HG03135 (cell line): Measurements from ENCODE around the gene FCGR2B.
"Not testable (repeated sequence)": the region's sequence is repeated elsewhere in the genome, so short reads cannot be mapped to it uniquely, and the experiment has no call there.

Source experiments
- ATAC-seq: cut with Tn5 transposase; IDR thresholded peaks from one replicate; pipeline ENCODE4 v1.9.1; 2021; ENCODE audit warnings: mild to moderate bottlenecking, moderate library complexity; ENCODE audit not compliant: unreplicated experiment

The FCGR2B gene

DNA sequence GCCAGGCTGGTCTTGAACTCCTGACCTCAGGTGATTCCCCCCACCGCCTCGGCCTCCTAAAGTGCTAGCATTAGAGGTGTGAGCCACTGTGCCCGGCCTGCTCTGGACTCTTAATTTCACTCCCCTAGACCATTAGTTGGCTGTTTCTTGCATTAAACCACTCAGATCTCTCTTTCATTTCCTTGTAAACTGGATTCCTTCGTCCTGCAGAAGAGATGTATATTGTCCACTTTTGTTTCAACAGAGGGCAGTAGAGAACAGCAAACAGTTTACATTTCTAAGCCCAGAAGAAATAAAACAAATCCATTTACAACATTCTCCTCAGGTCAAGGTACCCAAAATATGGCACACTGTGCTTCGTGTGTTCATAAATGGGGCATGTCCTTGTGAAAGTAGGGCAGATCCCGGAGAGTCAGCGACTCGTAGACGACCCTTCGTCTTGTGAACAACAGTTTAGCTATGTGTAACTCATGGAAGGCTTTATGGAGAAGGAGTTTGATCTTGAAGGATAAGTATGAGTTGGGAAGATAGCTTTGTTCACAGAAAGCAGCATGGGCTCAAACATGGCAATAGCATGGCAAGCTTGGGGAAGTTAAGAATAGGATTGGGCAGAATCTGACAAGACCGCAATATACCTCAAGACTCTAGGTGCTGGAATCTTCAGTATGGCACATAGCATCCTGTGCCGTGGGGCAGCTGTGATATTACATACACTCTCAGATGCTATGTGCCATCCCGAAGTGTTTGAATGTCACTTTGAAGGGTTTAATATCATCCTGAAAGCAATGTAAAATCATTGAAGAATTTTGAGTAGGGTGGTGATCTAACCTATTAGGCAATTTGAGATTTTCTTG is 15.2 kb upstream of the FCGR2B start:
- ATAC-seq: not testable (repeated sequence)

- not testable (repeated sequence) for ATAC-seq
These were observed 9.4 kb upstream of the FCGR2B start for GRCh38 chr1:161653541-161653940.

GRCh38 chr1:161653971-161654370 is 9.0 kb upstream of the FCGR2B start:
- ATAC-seq: not testable (repeated sequence)

DNA sequence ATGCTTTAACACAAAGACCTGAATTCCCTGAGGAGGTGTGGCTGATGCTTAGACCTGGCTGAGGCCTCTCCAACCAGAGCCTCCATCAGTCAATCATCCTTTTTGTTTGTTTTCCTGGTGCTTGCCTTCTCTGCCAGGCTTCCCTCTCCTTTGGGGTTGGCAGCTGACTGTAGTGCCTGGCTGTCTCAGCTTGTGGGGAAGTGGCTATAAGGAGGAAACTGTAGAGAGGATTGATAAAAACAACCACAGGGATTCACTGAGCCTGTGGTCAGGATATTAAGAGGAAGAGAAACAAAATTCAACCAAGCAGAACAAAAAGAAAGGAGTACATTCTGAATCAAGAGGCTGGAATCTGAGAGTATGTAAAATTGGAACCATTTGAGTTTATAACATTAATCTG is 4.4 kb upstream of the FCGR2B start:
- not testable (repeated sequence) for ATAC-seq

GRCh38 chr1:161661660-161662311 is 1.2 kb upstream of the FCGR2B start:
- not testable (repeated sequence) for ATAC-seq

DNA sequence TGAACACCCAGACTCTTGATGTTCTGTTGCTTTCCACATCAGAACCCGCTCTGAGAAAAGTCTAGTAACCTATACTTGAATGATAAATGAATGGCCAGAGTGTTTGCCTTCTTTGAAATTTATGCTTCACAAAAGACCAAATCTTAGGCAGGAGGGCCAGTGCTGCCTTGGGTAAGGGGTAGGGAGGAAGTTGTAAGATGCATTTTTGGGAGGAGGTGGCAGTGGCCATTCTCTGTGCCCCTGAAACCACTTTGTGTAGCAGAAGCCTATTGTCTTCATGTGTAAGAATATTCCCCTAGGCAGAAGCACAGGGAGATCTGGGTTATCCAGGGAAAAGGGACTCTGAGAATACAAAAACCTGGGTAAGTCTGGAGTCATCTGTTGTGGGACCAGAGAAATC is 626 bp downstream of the FCGR2B start:
- peak; percentile 11 for ATAC-seq

DNA sequence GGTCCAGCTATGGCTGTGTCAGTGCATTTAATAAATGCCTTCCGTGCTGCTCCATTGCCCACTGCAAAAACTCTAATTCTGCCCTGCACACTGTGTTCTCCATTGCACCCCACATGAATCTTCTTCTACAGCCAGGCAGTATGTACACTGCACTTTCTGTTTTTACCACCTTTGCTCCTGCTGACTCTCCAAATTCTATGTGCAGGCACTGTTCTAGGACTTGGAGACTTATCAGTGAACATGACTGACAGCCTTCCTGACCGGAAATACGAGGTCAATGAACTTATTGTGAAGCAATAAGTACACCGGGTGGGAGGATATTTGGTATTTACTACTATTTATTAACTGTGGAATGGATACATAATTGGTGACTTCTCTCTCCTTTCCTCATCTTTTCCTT is 1.7 kb downstream of the FCGR2B start:
- ATAC-seq: not testable (repeated sequence)

DNA sequence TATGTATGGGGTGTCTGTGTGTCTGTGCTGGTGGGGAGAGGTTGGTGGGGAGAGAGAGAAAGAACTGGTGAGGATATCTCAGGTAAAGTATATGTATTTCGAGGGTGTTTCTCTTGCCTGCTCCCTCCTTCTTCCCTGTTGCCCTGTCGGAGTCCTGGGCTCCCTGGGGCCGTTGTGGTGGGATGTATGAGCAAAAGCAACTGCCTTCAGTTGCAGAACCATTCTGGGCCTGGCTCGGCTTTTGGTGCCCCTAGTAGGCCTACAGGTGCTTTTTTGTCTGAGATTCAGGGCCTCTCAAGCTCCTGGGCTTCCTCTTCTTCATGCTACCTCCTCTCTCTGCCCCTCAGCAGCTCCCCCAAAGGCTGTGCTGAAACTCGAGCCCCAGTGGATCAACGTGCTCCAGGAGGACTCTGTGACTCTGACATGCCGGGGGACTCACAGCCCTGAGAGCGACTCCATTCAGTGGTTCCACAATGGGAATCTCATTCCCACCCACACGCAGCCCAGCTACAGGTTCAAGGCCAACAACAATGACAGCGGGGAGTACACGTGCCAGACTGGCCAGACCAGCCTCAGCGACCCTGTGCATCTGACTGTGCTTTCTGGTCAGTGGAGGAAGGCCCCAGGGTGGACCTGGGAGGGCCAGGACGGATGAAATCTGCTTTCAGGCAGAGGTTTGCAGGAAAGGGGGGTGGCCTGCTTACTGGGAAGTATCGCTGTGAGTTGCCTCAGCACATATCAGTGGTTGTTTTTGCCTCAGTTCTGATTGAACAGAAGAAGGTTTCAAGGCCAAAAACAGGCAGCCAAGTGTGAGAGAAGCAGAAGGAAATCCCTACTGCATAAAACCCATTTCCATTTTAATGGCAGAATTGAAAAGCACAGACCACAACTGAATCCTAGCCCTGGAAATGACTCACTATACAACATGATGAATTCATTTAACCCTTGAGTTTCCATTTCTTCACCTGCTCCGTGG is 8.4 kb downstream of the FCGR2B start:
- ATAC-seq: not testable (repeated sequence)

- ATAC-seq: not testable (repeated sequence)
These were observed 10.5 kb downstream of the FCGR2B start for GRCh38 chr1:161673437-161673836.

DNA sequence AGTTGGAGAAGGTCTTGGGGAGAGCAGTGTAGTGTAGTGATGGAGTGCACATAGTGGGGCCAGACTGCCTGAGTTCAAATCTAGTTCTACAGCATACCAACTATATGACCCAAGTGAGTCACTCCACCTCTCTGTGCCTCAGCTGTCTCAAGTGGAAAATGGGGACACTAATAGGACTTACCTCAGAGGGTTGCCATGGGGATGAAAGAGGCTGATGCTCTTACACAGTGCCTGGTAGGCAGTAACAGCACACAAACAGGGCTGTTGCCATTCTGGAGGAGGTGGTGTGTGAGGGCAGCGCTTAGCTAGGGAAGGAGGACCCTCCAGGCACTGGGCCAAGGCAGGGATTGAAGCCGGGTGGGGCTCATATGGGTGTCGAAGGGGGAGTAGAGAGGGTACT is 11.5 kb downstream of the FCGR2B start:
- ATAC-seq: not testable (repeated sequence)

DNA sequence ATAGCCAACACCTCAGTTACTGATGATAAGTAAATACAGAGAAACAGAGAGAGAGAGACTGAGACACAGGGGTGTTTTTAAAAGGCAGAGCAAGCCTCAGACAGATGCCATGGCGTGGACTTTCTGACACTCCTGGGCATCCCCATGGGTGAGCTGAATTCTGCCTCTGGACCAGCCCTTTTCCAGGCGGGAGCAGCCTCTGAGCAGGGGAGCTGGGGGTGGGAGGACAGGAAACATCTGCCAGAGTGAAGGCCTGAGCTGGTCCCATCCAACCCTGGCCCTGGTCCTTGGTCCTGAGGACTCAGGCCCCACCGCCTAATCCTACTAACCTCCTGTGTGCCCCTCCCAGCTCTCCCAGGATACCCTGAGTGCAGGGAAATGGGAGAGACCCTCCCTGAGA is 12.0 kb downstream of the FCGR2B start:
- not testable (repeated sequence) for ATAC-seq

DNA sequence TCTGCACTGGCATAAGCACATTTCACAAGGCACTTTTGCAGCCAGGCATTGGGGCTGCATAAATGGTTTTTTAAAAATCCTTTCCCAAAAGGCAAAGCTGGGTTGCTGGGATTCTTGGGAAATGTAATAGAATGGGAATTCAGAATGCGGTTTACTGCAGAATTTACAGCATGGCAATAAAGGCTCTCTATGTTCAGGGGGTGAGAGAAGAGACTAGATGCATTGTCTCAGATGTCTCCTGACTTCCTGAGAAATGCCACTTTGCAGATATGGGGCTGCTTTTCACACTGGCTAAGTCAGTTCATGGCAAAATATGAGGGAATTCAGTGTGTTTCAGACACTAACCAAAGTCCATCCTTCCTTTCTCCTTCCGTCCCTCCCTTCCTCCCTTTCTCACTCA is 13.5 kb downstream of the FCGR2B start:
- no peak for ATAC-seq

DNA sequence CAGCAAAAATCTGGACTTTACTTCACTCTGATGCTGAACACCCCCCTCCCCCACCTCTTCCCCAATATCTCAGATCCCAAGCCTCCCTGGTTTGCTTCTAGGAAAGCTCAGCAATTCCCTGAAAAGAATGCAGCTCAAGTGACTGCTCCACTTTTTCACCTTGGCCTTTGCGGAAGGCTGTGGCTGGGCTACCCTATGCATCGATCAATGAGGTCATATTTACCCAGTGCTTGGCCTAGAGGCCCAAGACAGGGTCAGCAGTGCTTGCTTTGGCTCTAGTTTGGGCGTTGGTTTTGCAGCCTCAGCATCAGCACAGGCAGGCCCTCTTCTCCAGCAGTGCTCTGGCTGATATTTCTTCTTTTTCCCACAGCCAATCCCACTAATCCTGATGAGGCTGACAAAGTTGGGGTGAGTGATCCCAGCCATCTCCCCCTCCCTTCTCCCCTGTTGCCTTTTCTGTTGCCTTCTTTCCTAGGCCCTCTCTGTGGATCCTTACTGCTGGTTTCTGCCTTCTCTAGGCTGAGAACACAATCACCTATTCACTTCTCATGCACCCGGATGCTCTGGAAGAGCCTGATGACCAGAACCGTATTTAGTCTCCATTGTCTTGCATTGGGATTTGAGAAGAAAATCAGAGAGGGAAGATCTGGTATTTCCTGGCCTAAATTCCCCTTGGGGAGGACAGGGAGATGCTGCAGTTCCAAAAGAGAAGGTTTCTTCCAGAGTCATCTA is 14.2 kb downstream of the FCGR2B start:
- no peak for ATAC-seq

GRCh38 chr1:161678500-161678899 is 15.6 kb downstream of the FCGR2B start:
- no peak for ATAC-seq

- no peak for ATAC-seq
These were observed 18.9 kb downstream of the FCGR2B start for GRCh38 chr1:161681879-161682278.

DNA sequence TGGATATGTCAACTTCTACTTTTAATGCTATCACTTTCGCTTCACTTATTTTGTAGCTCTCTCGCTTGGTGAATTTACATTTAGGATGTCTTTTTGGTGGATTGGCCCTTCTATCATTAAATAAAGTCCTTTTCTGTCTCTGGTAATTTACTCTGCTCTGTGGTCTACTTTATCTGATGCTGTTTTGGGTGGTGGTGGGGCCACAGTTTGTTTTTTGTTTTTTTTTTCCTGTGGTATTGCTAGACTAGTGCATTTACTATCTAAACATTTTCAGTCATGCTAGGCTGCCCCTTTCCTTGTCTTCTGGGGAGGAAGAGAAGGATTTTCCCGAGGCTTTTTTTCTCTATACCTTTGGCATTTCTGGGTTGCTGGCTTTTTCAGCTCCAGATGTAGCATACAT is 26.0 kb downstream of the FCGR2B start:
- no peak for ATAC-seq

DNA sequence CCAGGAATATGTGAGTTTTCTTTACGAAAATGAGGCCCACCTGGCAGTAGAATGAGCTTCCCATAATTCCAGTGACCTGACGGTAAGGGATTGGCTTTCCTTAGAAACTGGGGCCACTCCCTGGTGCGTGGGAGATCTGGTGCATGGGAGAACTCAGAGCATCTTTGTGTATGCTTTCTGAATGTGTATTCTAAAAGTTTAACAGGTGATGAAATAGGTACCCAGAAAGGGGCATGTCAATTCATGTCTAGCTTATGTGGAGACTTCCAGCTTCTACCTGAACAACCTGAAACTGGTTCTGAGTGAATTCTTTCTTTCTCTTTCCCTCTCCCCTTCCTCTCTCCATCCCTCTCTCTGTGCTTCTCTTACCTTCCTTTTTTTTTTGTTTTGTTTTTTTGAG is 28.9 kb downstream of the FCGR2B start:
- ATAC-seq: no peak

DNA sequence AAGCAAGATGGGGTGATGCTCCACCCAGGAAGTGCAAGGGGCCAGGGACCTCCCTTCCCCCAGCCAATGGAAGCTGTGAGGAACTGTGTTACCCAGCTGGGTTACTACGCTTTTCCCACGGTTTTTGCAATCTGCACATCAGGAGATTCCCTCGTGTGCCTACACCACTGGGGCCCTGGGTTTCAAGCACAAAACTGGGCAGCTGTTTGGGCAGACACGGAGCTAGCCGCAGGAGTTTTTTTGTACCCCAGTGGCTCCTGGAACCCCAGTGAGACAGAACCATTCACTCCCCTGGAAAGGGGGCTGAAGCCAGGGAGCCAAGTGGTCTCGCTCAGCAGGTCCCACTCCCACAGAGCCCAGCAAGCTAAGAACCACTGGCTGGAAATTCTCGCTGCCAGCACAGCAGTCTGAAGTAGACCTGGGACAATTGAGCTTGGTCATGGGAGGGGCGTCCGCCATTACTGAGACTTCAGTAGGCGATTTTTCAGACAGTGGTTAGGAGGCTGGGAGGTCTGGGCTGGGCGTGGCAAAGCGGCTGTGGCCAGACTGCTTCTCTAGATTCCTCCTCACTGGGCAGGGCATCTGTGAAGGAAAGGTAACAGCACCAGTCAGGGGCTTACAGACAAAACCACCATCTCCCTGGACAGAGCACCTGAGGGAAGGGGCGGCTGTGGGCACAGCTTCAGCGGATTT is 30.2 kb downstream of the FCGR2B start:
- ATAC-seq: not testable (repeated sequence)

DNA sequence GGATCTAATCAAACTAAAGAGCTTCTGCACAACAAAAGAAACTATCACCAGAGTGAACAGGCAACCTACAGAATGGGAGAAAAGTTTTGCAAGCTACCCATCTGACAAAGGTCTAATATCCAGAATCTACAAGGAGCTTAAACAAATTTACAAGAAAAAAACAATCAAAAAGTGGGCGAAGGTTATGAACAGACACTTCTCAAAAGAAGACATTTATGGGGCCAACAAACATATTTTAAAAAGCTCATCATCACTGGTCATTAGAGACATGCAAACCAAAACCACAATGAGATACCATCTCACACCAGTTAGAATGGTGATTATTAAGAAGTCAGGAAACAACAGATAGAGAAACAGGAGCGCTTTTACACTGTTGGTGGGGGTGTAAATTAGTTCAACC is 35.4 kb downstream of the FCGR2B start:
- not testable (repeated sequence) for ATAC-seq

DNA sequence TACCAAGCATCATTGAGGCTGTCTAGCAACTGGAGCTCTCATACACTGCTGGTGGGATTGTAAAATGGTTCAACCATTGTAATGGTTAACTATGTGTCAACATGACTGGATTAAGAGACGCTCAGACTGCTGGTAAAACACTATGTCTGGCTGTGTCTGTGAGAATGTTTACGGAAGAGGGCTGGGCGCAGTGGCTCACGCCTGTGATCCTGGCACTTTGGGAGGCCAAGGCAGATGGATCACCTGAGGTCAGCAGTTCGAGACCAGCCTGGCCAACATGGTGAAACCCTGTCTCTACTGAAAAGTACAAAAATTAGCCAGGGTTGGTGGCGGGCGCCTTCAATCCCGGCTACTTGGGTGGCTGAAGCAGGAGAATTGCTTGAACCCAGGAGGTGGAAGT is 39.3 kb downstream of the FCGR2B start:
- ATAC-seq: no peak
